ENCODE measurements around the gene IRGQ. TPM values are rescaled to one million over a fixed set of nuclear protein-coding genes. Genes with fewer than 3 reads are reported as not detected.

The IRGQ gene
- total RNA-seq, 4 donors from 2014 or later: 20.2 to 25.8 (median 23.6) TPM

- TF ChIP-seq POLR2A (IDR thresholded peaks at IDR 0.05) (no peak), CTCF (IDR thresholded peaks at IDR 0.05 in 4 of 5, conservative IDR thresholded peaks at IDR 0.05 in 1 of 5) (no peak)
- Histone ChIP-seq H3K4me1 (peaks cover 0 to 9% of the 10 kb centered on the region in 2 donors), H3K36me3 (no peaks in the 10 kb centered on the region), H3K27ac (no peak overlapping the region), H3K4me3 (no peak overlapping the region), H3K27me3 (peaks cover 0 to 12% (median 4%) of the 10 kb centered on the region in 3 donors), H3K9me3 (no peaks in the 10 kb centered on the region)
- in situ Hi-C loops (cut with MboI; ENCODE audit: low sequenced_read_pairs in 4 of 4): no loop called here
- no peak for DNase-seq
- intact Hi-C loops (cut with DNase I; ENCODE audit: low total_unique reads): no loop called here
- no peak for ATAC-seq
These were observed 45.4 kb upstream of the IRGQ start for GRCh38 chr19:43641333-43641732.

- Histone ChIP-seq H3K4me3 (peak overlapping the region; percentile 65 to 75 (median 68)), H3K4me1 (peaks cover 0 to 9% of the 10 kb centered on the region in 2 donors), H3K9me3 (no peaks in the 10 kb centered on the region), H3K27ac (no peak overlapping the region), H3K36me3 (no peaks in the 10 kb centered on the region), H3K27me3 (peaks cover 0 to 12% (median 4%) of the 10 kb centered on the region in 3 donors)
- in situ Hi-C loops (cut with MboI; ENCODE audit: low sequenced_read_pairs in 4 of 4) (no loop called here), intact Hi-C loops (cut with DNase I; ENCODE audit: low total_unique reads) (no loop called here)
- DNase-seq (no peak), ATAC-seq (no peak)
- TF ChIP-seq POLR2A (IDR thresholded peaks at IDR 0.05): no peak
- TF ChIP-seq CTCF (IDR thresholded peaks at IDR 0.05 in 4 of 5, conservative IDR thresholded peaks at IDR 0.05 in 1 of 5): no peak
These were observed 44.5 kb upstream of the IRGQ start for GRCh38 chr19:43640424-43640757.

GRCh38 chr19:43639519-43640423 lies 43.8 kb upstream of the IRGQ start, which contains the start of gene CADM4:
Gene CADM4 (minus strand): TSS chr19:43639850. CDS start chr19:43639790, 60 bp downstream.
- Histone ChIP-seq H3K4me3 (peak within 1 kb of the TSS; percentile 65 to 75 (median 68)), H3K4me1 (peaks cover 0 to 9% of the 10 kb centered on the region in 2 donors), H3K9me3 (no peaks in the 10 kb centered on the region), H3K27me3 (peaks cover 0 to 12% (median 4%) of the 10 kb centered on the region in 3 donors), H3K36me3 (no peaks in the 10 kb centered on the region), H3K27ac (no peak within 1 kb of the TSS)
- peak; percentile 79 to 87 for ATAC-seq
- TF ChIP-seq POLR2A (IDR thresholded peaks at IDR 0.05) (no peak), CTCF (IDR thresholded peaks at IDR 0.05 in 4 of 5, conservative IDR thresholded peaks at IDR 0.05 in 1 of 5) (no peak)
- DNase-seq: no peak
- intact Hi-C loops (cut with DNase I; ENCODE audit: low total_unique reads): loop anchor here (2.0 kb wide), 1 partner anchor 19 kb away; no protein-coding TSS in a partner anchor
- in situ Hi-C loops (cut with MboI; ENCODE audit: low sequenced_read_pairs in 4 of 4): no loop called here

GRCh38 chr19:43638995-43639518 lies 43.1 kb upstream of the IRGQ start:
- no peak for TF ChIP-seq POLR2A (IDR thresholded peaks at IDR 0.05)
- no peak for TF ChIP-seq CTCF (IDR thresholded peaks at IDR 0.05 in 4 of 5, conservative IDR thresholded peaks at IDR 0.05 in 1 of 5)
- Histone ChIP-seq H3K4me1 (peaks cover 0 to 9% of the 10 kb centered on the region in 2 donors), H3K36me3 (no peaks in the 10 kb centered on the region), H3K9me3 (no peaks in the 10 kb centered on the region), H3K4me3 (peak overlapping the region; percentile 36 to 75 (median 49)), H3K27me3 (peaks cover 0 to 12% (median 4%) of the 10 kb centered on the region in 3 donors), H3K27ac (no peak overlapping the region)
- ATAC-seq: peak in 1 of 2 donors; percentile 21
- no peak for DNase-seq
- in situ Hi-C loops (cut with MboI; ENCODE audit: low sequenced_read_pairs in 4 of 4): no loop called here
- intact Hi-C loops (cut with DNase I; ENCODE audit: low total_unique reads): loop anchor here (2.0 kb wide), 1 partner anchor 18 kb away; no protein-coding TSS in a partner anchor

Data from gastrocnemius medialis (tissue), 4 donors.